ENCODE measurements around the gene LINGO3. TPM values are rescaled to one million over a fixed set of nuclear protein-coding genes. Genes with fewer than 3 reads are reported as not detected.

Gene LINGO3
- total and polyA plus RNA-seq, 2 experiments from 2014 or later: not detected

DNA sequence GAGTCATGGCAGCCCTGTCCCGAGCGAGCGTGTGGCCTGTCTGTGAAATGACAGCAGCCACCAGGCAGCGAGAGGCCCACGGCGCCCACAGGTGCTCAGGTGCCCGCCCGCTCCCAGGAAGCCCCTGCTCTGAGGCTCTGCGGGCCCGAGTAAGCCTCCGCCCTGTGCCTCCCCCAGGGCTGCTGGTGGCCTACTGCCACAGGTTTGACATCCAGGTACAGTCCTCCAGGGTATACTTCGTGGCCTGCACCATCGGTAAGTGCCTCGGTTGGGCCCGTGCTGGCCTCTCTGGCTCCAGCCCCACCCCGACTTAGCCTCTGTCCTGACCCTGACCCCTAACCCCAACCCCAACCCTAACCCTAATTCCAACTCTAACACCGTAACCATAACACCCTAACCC lies 37.1 kb upstream of the LINGO3 start:
- Histone ChIP-seq H3K9ac (no peak overlapping the region), H3K9me3 (ENCODE audit: low read depth) (no peaks in the 10 kb centered on the region), H3K36me3 (ENCODE audit: low read depth) (no peaks in the 10 kb centered on the region), H3K4me3 (no peak overlapping the region), H3K4me2 (ENCODE audit: unreplicated experiment) (no peak overlapping the region), H2AFZ (no peak overlapping the region), H3K9me2 (ENCODE audit: insufficient read depth) (no peaks in the 10 kb centered on the region), H3K27me3 (replicated peaks; ENCODE audit: insufficient read depth) (no peaks in the 10 kb centered on the region), H3K79me2 (ENCODE audit: insufficient read depth) (no peaks in the 10 kb centered on the region), H4K20me1 (ENCODE audit: insufficient read depth) (no peaks in the 10 kb centered on the region), H3K4me1 (ENCODE audit: insufficient read depth) (no peaks in the 10 kb centered on the region), H3F3A (ENCODE audit: insufficient read depth) (no peaks in the 10 kb centered on the region), H3K27ac (no peak overlapping the region)
- in situ Hi-C loops (cut with MboI): no loop called here
- WGBS, 2 experiments (ENCODE audit: low coverage in 1 of 2, low lambda C conversion rate in 2 of 2, missing lambda C conversion rate in 2 of 2): 97 to 99% methylated on average over 12 to 17 of the region's 17 CpGs
- TF ChIP-seq EZH2phosphoT487 (IDR thresholded peaks at IDR 0.05; ENCODE audit: insufficient read depth, low read depth) (no peak), EZH2 (IDR thresholded peaks at IDR 0.05; ENCODE audit: insufficient read depth, poor library complexity, severe bottlenecking) (no peak)
- no peak for DNase-seq

DNA sequence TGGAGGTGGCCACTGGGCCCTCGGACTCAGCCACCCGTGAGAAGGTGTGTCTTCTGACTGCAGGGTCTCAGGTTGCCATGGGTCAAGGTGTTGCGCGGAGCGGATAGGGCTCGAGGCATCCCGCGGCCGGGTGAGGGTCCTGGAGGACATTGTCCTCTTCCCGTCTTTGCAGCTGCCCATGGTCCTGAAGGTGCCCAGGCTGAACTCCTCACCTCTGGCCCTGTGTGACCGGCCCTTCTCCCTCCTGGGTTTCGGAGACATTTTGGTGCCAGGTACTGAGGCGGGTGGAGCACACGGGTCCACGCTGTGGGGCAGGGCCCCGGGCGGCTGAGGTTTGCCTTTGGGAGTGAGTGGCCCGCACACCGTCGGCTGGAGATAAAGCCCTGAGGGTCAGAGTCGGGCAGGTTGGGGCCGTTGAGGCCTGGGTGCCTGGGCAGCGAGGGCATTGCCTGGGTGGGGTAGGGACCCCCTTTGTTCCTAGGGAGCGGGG lies 36.5 kb upstream of the LINGO3 start:
- H4K20me1 ChIP-seq (ENCODE audit: insufficient read depth): no peaks in the 10 kb centered on the region
- no peak for DNase-seq
- H3K4me1 ChIP-seq (ENCODE audit: insufficient read depth): no peaks in the 10 kb centered on the region
- H3K4me2 ChIP-seq (ENCODE audit: unreplicated experiment): no peak overlapping the region
- no peaks in the 10 kb centered on the region for H3K79me2 ChIP-seq (ENCODE audit: insufficient read depth)
- no peaks in the 10 kb centered on the region for H3K9me2 ChIP-seq (ENCODE audit: insufficient read depth)
- no peaks in the 10 kb centered on the region for H3K9me3 ChIP-seq (ENCODE audit: low read depth)
- H3F3A ChIP-seq (ENCODE audit: insufficient read depth): no peaks in the 10 kb centered on the region
- no peaks in the 10 kb centered on the region for H3K36me3 ChIP-seq (ENCODE audit: low read depth)
- TF ChIP-seq EZH2phosphoT487 (IDR thresholded peaks at IDR 0.05; ENCODE audit: insufficient read depth, low read depth): no peak
- TF ChIP-seq EZH2 (IDR thresholded peaks at IDR 0.05; ENCODE audit: insufficient read depth, poor library complexity, severe bottlenecking): no peak
- H3K9ac ChIP-seq: no peak overlapping the region
- in situ Hi-C loops (cut with MboI): no loop called here
- WGBS, 2 experiments (ENCODE audit: low coverage in 1 of 2, low lambda C conversion rate in 2 of 2, missing lambda C conversion rate in 2 of 2): 91 to 94% methylated on average over 23 to 24 of the region's 24 CpGs
- no peaks in the 10 kb centered on the region for H3K27me3 ChIP-seq (replicated peaks; ENCODE audit: insufficient read depth)
- H3K27ac ChIP-seq: no peak overlapping the region
- H2AFZ ChIP-seq: no peak overlapping the region
- no peak overlapping the region for H3K4me3 ChIP-seq

DNA sequence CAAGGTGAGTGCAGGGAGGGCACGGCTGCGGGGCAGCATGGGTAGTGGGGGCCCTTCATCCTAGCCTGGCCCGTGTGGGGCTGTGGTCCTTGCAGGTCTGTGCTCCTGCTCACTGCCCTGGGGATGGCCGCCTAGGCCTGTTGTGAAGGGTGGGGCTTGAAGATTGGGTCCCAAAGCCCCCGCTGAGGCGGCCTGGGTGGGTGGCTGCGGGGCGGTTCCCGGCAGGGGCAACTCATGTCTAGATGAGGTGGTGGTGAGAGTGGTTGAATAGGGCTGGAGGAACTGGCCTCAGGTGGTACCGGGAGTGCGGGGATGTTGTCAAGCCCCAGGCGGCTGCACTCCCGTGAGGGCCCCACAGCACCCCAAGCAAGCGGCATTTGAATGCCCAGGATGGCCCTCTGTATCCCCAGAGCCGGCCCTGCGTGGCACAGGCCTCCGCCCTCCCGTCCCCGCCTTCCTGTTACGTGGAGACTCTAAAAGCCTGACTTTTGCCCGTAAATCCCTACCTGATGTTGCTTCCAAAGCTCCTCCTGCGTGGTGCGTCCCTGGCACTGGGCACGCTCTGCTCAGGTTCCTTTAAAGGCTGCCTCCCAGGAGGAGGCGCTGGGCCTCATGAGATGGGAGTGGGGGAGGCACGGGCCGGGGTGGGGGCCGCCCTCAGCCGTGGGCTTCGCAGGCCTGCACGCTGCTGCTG lies 35.5 kb upstream of the LINGO3 start:
- Histone ChIP-seq H3K79me2 (ENCODE audit: insufficient read depth) (no peaks in the 10 kb centered on the region), H3F3A (ENCODE audit: insufficient read depth) (no peaks in the 10 kb centered on the region), H3K9me2 (ENCODE audit: insufficient read depth) (no peaks in the 10 kb centered on the region), H3K36me3 (ENCODE audit: low read depth) (no peaks in the 10 kb centered on the region), H2AFZ (no peak overlapping the region), H3K4me2 (ENCODE audit: unreplicated experiment) (no peak overlapping the region), H3K27ac (no peak overlapping the region), H3K9me3 (ENCODE audit: low read depth) (no peaks in the 10 kb centered on the region), H3K4me3 (no peak overlapping the region), H3K9ac (no peak overlapping the region), H4K20me1 (ENCODE audit: insufficient read depth) (no peaks in the 10 kb centered on the region), H3K27me3 (replicated peaks; ENCODE audit: insufficient read depth) (no peaks in the 10 kb centered on the region), H3K4me1 (ENCODE audit: insufficient read depth) (no peaks in the 10 kb centered on the region)
- in situ Hi-C loops (cut with MboI): no loop called here
- 96% methylated on average over 27 to 30 of the region's 31 CpGs for whole genome bisulfite sequencing, 2 experiments (ENCODE audit: low coverage in 1 of 2, low lambda C conversion rate in 2 of 2, missing lambda C conversion rate in 2 of 2)
- no peak for DNase-seq
- TF ChIP-seq EZH2 (IDR thresholded peaks at IDR 0.05; ENCODE audit: insufficient read depth, poor library complexity, severe bottlenecking) (no peak), EZH2phosphoT487 (IDR thresholded peaks at IDR 0.05; ENCODE audit: insufficient read depth, low read depth) (no peak)

DNA sequence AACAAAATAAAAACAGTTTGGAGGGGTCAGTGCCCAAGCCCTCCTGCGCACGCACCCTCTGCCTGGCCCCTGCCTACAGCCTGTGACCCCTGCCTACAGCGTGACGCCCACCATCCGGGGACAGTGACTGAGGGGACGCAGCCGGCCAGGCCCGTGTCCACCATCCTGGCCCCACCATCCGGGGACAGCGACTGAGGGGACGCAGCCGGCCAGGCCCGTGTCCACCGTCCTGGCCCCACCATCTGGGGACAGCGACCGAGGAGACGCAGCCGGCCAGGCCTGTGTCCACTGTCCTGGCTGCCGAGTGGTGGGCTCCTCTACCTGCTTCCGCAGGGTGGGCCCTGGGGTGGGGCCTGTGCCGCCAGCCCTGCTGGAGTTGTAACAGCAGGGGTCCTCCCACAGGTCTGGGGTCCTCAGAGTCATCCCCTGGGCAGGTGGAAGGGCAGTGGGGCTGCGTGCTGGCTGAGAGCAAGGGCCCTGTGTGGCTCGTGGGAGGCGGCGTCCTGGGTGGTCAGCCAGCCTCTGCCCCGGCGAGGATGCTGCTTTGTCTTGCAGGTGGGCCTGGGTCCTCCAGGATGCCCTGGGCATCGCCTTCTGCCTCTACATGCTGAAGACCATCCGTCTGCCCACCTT lies 34.8 kb upstream of the LINGO3 start:
- H4K20me1 ChIP-seq (ENCODE audit: insufficient read depth): no peaks in the 10 kb centered on the region
- H3K9me2 ChIP-seq (ENCODE audit: insufficient read depth): no peaks in the 10 kb centered on the region
- H3K9me3 ChIP-seq (ENCODE audit: low read depth): no peaks in the 10 kb centered on the region
- H3F3A ChIP-seq (ENCODE audit: insufficient read depth): no peaks in the 10 kb centered on the region
- 94 to 99% methylated on average over 14 to 29 of the region's 29 CpGs for WGBS, 2 experiments (ENCODE audit: low coverage in 1 of 2, low lambda C conversion rate in 2 of 2, missing lambda C conversion rate in 2 of 2)
- in situ Hi-C loops (cut with MboI): no loop called here
- H3K4me2 ChIP-seq (ENCODE audit: unreplicated experiment): no peak overlapping the region
- no peaks in the 10 kb centered on the region for H3K36me3 ChIP-seq (ENCODE audit: low read depth)
- no peak overlapping the region for H2AFZ ChIP-seq
- DNase-seq: no peak
- no peak overlapping the region for H3K9ac ChIP-seq
- H3K4me3 ChIP-seq: no peak overlapping the region
- no peak overlapping the region for H3K27ac ChIP-seq
- no peaks in the 10 kb centered on the region for H3K27me3 ChIP-seq (replicated peaks; ENCODE audit: insufficient read depth)
- TF ChIP-seq EZH2phosphoT487 (IDR thresholded peaks at IDR 0.05; ENCODE audit: insufficient read depth, low read depth) (no peak), EZH2 (IDR thresholded peaks at IDR 0.05; ENCODE audit: insufficient read depth, poor library complexity, severe bottlenecking) (no peak)
- peaks cover 2% of the 10 kb centered on the region; the same call in 1 of the 2 replicates for H3K79me2 ChIP-seq (ENCODE audit: insufficient read depth)
- no peaks in the 10 kb centered on the region for H3K4me1 ChIP-seq (ENCODE audit: insufficient read depth)
